Stimulated activated naive CD8-positive, alpha-beta T cell treated with anti-CD3 and anti-CD28 coated beads, Interleukin-15, Interleukin-2, amounts not matched to agents 100 U/mL and 50 U/mL, for 24 hours (primary cell): ENCODE measurements around the gene CLDN20.

Experiments
- ATAC-seq: fragments of 150-1000 bp; cut with Tn5 transposase; one replicate; pipeline ENCODE4 v1.10.0; 2021
- DNase-seq: peaks from one replicate; pipeline ENCODE4 v3.0.0; 2021

Gene CLDN20

GRCh38 chr6:155269765-155270164, 6.0 kb downstream of the CLDN20 start:
- ATAC-seq, result no peak
- no peak for DNase-seq

DNA sequence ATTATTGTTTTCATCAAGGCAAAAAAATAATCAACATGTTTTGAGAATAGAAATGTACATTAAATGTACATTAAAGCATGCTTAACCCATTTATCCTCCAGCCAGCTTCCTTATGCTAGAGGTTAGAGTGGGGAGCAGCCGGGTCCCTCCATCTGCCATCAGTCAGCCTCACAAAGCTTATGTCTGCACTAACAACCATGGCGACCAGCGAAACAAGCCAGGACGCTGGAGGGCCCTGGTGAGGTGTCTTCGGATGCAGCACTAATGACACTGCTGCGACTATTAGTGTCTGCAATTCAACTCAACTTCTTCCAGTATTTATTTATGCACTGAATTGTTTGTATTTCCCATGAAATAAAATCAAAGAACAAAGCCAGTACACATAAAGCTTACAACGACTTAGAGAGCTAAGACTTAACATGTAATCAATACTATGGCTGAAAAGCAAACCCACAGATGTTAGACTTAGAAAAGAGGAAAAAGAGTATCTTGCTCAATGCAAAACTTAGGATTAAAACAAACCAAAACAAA, 6.8 kb downstream of the CLDN20 start:
- no peak for DNase-seq
- ATAC-seq, result no peak

DNA sequence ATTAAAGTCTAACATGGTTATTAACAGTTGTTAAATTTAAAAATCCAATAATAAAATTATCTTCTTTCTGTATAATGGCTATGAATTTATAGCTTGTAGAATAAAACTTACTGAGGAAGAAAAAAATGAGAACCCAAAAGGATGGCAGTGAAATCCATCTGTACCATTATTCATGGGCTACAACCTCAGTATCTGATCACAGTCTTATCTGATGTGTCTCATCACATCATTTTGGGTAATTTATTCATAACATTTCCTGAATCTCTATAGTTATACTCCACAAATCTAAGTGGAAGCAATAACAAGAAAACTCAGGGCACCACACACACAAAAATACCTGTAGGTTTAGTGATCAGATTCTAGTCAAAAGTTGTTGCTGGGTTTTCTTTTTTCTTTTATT, 7.3 kb downstream of the CLDN20 start:
- DNase-seq (no peak), ATAC-seq (no peak)

- no peak for DNase-seq
- ATAC-seq, result no peak
Observed at GRCh38 chr6:155272353-155273232, 8.8 kb downstream of the CLDN20 start.

GRCh38 chr6:155273431-155273830, 9.6 kb downstream of the CLDN20 start:
- no peak for DNase-seq
- ATAC-seq, result no peak

- ATAC-seq, result no peak
- DNase-seq, result no peak
Observed at GRCh38 chr6:155274106-155274505, 10.3 kb downstream of the CLDN20 start.

GRCh38 chr6:155274533-155274932, 10.7 kb downstream of the CLDN20 start:
- ATAC-seq, result no peak
- DNase-seq, result no peak

GRCh38 chr6:155275808-155276480, 12.1 kb downstream of the CLDN20 start:
- ATAC-seq (no peak), DNase-seq (no peak)

DNA sequence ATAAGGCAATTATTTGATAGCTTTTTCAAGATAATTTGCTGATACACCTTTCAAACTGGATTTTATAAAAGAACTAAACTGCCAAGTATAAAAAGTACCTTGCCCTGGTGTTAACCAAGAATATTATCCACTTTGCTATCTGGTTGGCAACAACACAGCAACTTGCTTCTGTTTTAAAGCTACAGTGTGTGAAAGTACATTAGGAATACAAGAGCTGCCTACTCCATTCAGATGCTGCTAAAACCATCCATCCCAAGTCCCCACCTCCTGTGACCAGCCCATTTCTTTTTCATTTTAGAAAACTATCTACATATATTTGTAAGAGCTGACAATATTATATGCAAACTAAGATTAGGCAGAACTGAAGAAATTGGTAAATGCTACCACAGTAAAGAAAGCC, 12.8 kb downstream of the CLDN20 start:
- ATAC-seq (no peak), DNase-seq (no peak)

GRCh38 chr6:155278319-155279049, 14.7 kb downstream of the CLDN20 start:
- ATAC-seq (no peak), DNase-seq (no peak)

DNA sequence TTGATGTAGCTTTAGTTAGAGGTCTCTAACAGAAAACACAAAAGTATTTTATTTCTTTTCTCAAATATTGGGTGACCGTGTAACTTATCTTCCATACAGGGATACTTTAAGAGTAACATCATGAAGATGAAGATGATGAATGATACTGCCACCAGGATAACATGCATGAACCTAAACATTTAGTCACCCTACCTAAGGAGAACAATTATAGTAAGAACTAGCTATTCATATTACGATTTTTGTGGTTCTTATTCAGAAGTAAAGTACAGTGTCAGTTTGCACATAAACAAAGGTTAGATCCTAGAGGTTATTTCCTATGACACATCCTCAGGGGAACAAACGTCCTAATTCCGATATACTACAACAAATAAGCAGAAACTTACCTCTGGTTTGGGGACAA, 21.0 kb downstream of the CLDN20 start:
- DNase-seq (no peak), ATAC-seq (no peak)

GRCh38 chr6:155287762-155288161, 23.9 kb downstream of the CLDN20 start:
- no peak for DNase-seq
- ATAC-seq, result no peak

GRCh38 chr6:155290491-155290890, 26.7 kb downstream of the CLDN20 start:
- no peak for ATAC-seq
- DNase-seq, result no peak

- no peak for ATAC-seq
Observed at GRCh38 chr6:155291291-155291690, 27.5 kb downstream of the CLDN20 start.

GRCh38 chr6:155292711-155293110, 28.9 kb downstream of the CLDN20 start:
- no peak for ATAC-seq
- no peak for DNase-seq

More at GRCh38 chr6:155291291-155291690, 27.5 kb downstream of the CLDN20 start:
- DNase-seq, result no peak

GRCh38 chr6:155297669-155298068, 33.9 kb downstream of the CLDN20 start:
- ATAC-seq (no peak), DNase-seq (no peak)

DNA sequence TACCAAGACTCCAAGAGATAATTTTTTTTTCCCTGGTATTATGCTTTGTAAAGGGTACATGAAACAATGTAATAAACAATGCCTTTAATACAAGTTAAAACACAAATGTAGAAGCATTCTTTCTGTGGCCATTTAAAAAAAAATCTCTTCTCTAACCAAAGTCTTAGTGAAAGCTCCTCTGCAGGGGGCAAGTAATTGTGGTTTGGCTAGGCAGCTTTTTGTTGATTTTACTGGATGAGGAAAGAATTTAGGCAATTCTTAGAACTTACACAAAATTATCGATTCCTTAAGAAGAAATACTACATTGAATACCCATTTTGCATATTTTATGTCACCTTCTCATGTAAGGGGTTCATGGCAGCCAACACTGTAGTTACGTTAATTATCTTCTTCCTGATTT, 38.1 kb downstream of the CLDN20 start:
- no peak for ATAC-seq
- no peak for DNase-seq

GRCh38 chr6:155303361-155303870, 39.6 kb downstream of the CLDN20 start:
- DNase-seq (no peak), ATAC-seq (no peak)

DNA sequence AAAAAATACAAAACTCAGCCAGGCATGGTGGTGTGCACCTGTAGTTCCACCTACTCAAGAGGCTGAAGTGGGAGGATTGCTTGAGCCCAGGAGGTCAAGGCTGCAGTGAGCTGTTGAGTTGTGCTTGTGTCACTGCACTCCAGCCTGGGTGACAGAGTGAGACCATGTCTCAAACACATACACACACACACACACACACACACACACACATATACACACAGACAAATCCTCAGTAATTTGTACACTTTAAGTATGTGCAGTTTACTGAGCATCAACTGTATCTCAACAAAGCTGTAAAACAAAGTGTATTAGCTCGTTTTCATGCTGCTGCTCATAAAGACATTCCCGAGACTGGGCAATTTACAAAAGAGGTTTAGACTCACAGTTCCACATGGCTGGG, 43.1 kb downstream of the CLDN20 start:
- DNase-seq, result no peak
- ATAC-seq, result no peak

DNA sequence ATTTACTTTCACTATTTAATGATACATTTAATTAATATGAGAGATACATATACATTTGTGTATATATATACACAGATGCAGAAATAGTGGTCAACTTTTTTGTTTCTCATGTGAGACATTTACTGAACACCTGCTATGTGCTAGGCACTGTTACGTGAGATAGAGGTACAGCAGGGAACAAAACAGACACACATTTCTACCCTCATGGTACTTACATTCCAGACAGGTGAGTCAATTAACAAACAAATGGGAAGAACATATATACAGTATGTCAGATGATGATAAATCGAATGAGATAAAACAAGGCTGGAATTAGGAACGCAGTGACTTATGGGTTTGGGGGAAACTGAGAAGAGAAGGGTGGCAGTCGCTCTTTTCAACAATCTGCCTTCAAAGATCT, 45.3 kb downstream of the CLDN20 start:
- ATAC-seq, result no peak
- no peak for DNase-seq

DNA sequence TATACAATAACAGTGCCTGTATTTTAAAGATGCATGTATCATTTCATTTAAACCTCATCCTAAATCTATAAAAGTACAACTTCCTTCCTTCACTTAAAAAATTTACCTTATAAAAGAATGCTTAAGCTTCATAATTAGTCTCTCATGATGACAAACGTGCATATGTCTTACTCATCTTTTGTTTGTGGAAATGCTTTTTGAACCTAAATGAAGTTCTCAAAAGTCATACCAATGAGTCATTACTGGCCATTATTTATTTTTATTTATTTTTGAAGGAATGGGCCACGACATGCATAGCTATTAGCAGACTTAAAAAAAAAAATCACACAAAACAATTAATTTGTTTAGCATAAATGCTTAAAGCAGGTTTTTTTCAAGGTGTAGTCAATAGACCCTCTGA, 46.8 kb downstream of the CLDN20 start:
- no peak for DNase-seq
- no peak for ATAC-seq

- no peak for ATAC-seq
- no peak for DNase-seq
Observed at GRCh38 chr6:155311086-155311485, 47.3 kb downstream of the CLDN20 start.

DNA sequence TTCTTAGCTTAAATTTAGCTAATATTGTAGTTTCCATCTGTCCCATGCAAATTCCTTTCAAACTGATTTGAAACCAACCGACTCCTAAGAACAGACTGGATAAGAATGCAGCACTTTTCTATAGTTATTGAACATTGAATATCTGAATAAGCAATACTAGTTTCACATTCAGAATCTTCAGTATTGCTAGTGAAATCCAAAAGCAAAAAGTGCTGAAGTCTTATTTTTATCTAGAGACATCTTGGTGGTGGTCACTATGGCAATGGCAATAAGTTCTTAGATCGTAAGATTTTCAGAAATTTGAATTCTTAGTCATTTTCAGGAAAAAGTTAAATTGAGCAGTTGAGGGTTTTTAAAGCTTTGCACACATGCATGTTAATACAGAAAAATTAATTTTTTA, 47.8 kb downstream of the CLDN20 start:
- no peak for DNase-seq

More for the DNA sequence above, 47.8 kb downstream of the CLDN20 start:
- no peak for ATAC-seq
